DND-41 (cell line): ENCODE results near the gene HECW1.

Source experiments
- EZH2 ChIP-seq: IDR thresholded peaks from 3 replicates; pipeline ENCODE4 v1.6.1; 2012; ENCODE audit warnings: borderline replicate concordance, low read depth, mild to moderate bottlenecking, moderate library complexity, low read length, inconsistent platforms; ENCODE audit not compliant: severe bottlenecking
- TF ChIP-seq, protein P1 (sequence below): IDR thresholded peaks from 2 replicates; pipeline ENCODE4 v1.5.1; 2012; ENCODE audit warnings: borderline replicate concordance, low read length, moderate library complexity, mild to moderate bottlenecking; ENCODE audit not compliant: poor library complexity, severe bottlenecking; ENCODE audit errors: extremely low read depth

DNA sequence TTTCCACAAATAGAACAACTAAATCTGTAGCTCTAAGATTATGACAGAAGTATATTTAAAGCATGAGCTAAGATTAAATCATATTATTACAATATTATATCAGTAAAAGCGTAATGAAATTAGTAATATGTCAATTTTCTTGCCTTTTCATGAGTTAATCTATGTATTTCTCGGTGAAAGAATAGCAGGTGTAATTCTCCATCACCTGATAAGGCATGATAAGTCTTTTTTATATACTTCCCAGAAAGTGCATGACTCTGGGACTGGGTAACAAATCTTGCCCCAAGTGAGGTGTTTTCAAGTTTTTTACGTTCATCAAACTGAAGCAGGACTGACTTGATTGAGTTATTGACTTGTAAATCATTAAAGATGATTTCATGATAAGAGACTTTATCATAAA, 100.5 kb downstream of the HECW1 start:
- TF ChIP-seq EZH2, result no peak
- TF ChIP-seq, protein P1, sequence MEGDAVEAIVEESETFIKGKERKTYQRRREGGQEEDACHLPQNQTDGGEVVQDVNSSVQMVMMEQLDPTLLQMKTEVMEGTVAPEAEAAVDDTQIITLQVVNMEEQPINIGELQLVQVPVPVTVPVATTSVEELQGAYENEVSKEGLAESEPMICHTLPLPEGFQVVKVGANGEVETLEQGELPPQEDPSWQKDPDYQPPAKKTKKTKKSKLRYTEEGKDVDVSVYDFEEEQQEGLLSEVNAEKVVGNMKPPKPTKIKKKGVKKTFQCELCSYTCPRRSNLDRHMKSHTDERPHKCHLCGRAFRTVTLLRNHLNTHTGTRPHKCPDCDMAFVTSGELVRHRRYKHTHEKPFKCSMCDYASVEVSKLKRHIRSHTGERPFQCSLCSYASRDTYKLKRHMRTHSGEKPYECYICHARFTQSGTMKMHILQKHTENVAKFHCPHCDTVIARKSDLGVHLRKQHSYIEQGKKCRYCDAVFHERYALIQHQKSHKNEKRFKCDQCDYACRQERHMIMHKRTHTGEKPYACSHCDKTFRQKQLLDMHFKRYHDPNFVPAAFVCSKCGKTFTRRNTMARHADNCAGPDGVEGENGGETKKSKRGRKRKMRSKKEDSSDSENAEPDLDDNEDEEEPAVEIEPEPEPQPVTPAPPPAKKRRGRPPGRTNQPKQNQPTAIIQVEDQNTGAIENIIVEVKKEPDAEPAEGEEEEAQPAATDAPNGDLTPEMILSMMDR, result no peak
